Spleen (tissue), 11 donors: ENCODE measurements around the gene TP63. TPM values are rescaled to one million over a fixed set of nuclear protein-coding genes. Genes with fewer than 3 reads are reported as not detected.

ENCODE experiments used
- DNase-seq: peaks from one replicate; pipeline ENCODE4 v3.0.0-alpha.2; 2020
- H3K27ac ChIP-seq, 8 donors: fragments of 200-600 bp; sonication (generic) in 7 of 8; 1 replicate in 4 of 8; 2 replicates in 4 of 8; pipeline versions ENCODE4 v1.5.0 to v1.8.0; 2016 to 2021; ENCODE audit warnings: inconsistent platforms in 4 of 8, mild to moderate bottlenecking in 4 of 8, moderate library complexity in 1 of 8
- H3K27me3 ChIP-seq, 7 donors: fragments of 200-600 bp; sonication (generic) in 6 of 7; replicated peaks in 1 of 7; 1 replicate in 4 of 7; 2 replicates in 3 of 7; pipeline versions ENCODE4 v1.5.0 to v1.8.0; 2016 to 2021; ENCODE audit warnings: inconsistent platforms in 3 of 7, mild to moderate bottlenecking in 1 of 7
- H3K36me3 ChIP-seq, 6 donors: fragments of 200-600 bp; sonication (generic) in 5 of 6; 1 replicate in 4 of 6; 2 replicates in 2 of 6; pipeline versions ENCODE4 v1.5.0 to v1.8.0; 2016 to 2021; ENCODE audit warnings: inconsistent platforms in 2 of 6
- H3K4me1 ChIP-seq, 6 donors: fragments of 200-600 bp; sonication (generic) in 5 of 6; 1 replicate in 3 of 6; 2 replicates in 3 of 6; pipeline versions ENCODE4 v1.5.0 to v1.8.0; 2016 to 2021; ENCODE audit warnings: inconsistent platforms in 3 of 6
- H3K4me3 ChIP-seq, 8 donors: fragments of 200-600 bp; sonication (generic) in 7 of 8; 1 replicate in 4 of 8; 2 replicates in 4 of 8; pipeline versions ENCODE4 v1.5.0 to v1.8.0; 2016 to 2021; ENCODE audit warnings: inconsistent platforms in 4 of 8, mild to moderate bottlenecking in 4 of 8, moderate library complexity in 2 of 8
- H3K9me3 ChIP-seq, 8 donors: fragments of 200-600 bp; sonication (generic) in 7 of 8; 1 replicate in 4 of 8; 2 replicates in 4 of 8; pipeline versions ENCODE4 v1.5.0 to v1.8.0; 2016 to 2021; ENCODE audit warnings: inconsistent platforms in 4 of 8
- POLR2A ChIP-seq, 3 donors: fragments of 450-650 bp; IDR thresholded peaks; one replicate each; pipeline ENCODE4 v1.5.1; 2017; ENCODE audit warnings: antibody characterized with exemption in 3 of 3, mild to moderate bottlenecking in 1 of 3
- POLR2AphosphoS5 ChIP-seq, 3 donors: sonication (generic); formaldehyde crosslinking; IDR thresholded peaks; one replicate each; pipeline ENCODE4 v1.5.1; 2017; ENCODE audit warnings: antibody characterized with exemption in 3 of 3
- WGBS, 5 donors: extraction: QIAGEN DNeasy Blood & Tissue Kit in 3 of 5; methylation state at CpG; one replicate each; pipeline versions ENCODE4 v1.1.5 to v1.1.7; 2013 to 2018; 5-methylcytosine and 5-hydroxymethylcytosine counted together
- intact Hi-C: fragments of 100-400 bp; cut with DNase I; formaldehyde crosslinking; loops from one replicate; pipeline ENCODE4 v1.15.0; 2023; ENCODE audit warnings: low total_unique reads
- polyA plus RNA-seq, 3 donors: library from polyadenylated mRNA; stranded (reverse); fragments of 200-250 nt; gene quantifications; one replicate each; pipeline ENCODE4 v1.2.1, GENCODE V29; 2013
- total RNA-seq, 7 donors: library from RNA; depleted of rRNA in 3 of 7; stranded (reverse); fragments of >200 nt in 3 of 7; fragmentation: NEBNext Ultra II Directional in 4 of 7; extraction: Animal tissue kit (Norgen Biotek cat#: 25700) in 4 of 7; gene quantifications; one replicate each; pipeline versions ENCODE4 v1.1.0 to v1.2.1, GENCODE V29; 2016 to 2021
- TF ChIP-seq, protein P1 (sequence below), 11 experiments: fragments of 200-600 bp in 7 of 11; fragments of 450-650 bp in 4 of 11; sonication (generic) in 4 of 11; IDR thresholded peaks in 8 of 11; conservative IDR thresholded peaks in 3 of 11; 1 replicate in 7 of 11; 2 replicates in 4 of 11; pipeline versions ENCODE4 v1.4.0 to v1.8.0; 2016 to 2021; ENCODE audit warnings: antibody characterized with exemption in 11 of 11, inconsistent platforms in 4 of 11, mild to moderate bottlenecking in 1 of 11
- donor health status: healthy with polysubstance abuse.
- donor health status: DM: no; HTN: no; CAD: no; lungs with moderate emphysema.
- donor health status: DM: no; HTN: no; CAD: no.
- donor health status: Bipolar disorder and iron deficiency.
- donor health status: healthy.
- donor health status: DM: no; HTN: no; CAD: no.
- donor health status: DM: yes; HTN: yes; CAD: no.

Gene TP63
- total and polyA plus RNA-seq, 10 donors: 0.09 to 0.68 (median 0.29) TPM

DNA sequence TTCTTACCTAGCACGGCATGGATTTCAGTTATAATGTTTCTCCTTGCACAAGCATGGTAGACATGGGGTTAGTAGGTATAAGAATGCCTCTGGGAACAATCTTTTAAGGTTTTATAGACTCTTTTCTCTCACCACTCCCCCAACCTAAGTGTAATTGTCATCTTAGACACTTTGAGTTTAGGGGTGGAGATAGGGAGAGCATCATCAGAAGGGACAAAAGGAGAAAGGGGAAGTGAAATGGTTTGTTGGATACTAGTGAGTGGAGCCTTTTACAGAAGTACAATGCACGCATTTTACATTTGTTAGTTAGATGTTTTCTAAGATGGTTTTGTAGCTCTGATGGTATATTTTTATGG lies 189.2 kb downstream of the TP63 start:
- intact Hi-C loops: no loop called here
- WGBS, 5 donors: 76 to 91% (median 86%) methylated on average over 2 of the region's 2 CpGs
- Histone ChIP-seq H3K4me1 (no peaks in the 10 kb centered on the region), H3K36me3 (no peaks in the 10 kb centered on the region), H3K27ac (no peak overlapping the region), H3K27me3 (no peaks in the 10 kb centered on the region), H3K4me3 (no peak overlapping the region), H3K9me3 (no peaks in the 10 kb centered on the region)
- DNase-seq: no peak
- TF ChIP-seq POLR2AphosphoS5 (IDR thresholded peaks at IDR 0.05) (no peak), POLR2A (IDR thresholded peaks at IDR 0.05) (no peak)
- TF ChIP-seq, protein P1, sequence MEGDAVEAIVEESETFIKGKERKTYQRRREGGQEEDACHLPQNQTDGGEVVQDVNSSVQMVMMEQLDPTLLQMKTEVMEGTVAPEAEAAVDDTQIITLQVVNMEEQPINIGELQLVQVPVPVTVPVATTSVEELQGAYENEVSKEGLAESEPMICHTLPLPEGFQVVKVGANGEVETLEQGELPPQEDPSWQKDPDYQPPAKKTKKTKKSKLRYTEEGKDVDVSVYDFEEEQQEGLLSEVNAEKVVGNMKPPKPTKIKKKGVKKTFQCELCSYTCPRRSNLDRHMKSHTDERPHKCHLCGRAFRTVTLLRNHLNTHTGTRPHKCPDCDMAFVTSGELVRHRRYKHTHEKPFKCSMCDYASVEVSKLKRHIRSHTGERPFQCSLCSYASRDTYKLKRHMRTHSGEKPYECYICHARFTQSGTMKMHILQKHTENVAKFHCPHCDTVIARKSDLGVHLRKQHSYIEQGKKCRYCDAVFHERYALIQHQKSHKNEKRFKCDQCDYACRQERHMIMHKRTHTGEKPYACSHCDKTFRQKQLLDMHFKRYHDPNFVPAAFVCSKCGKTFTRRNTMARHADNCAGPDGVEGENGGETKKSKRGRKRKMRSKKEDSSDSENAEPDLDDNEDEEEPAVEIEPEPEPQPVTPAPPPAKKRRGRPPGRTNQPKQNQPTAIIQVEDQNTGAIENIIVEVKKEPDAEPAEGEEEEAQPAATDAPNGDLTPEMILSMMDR (IDR thresholded peaks at IDR 0.05 in 8 of 11, conservative IDR thresholded peaks at IDR 0.05 in 3 of 11): no peak

DNA sequence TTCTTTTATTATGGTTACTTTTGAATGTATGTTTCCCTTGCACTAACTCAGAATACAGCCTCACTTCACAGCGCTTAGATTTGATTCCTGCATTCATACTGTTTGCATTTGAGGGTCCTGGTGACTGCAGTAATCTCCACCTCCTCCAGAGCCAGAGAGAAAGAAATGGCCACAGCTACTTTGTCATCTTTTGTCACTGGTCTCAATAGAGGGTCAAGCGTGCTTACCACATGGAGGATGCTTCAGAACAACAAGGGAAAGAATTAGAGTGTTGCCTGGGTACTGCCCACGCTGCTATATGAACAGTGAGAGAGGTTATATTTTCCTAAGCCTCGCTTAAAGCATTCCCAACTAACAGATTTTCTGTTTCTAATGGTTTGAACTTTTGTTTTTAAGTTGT lies 190.1 kb downstream of the TP63 start:
- 52 to 65% (median 62%) methylated on average over 4 of the region's 4 CpGs for WGBS, 5 donors
- Histone ChIP-seq H3K4me3 (no peak overlapping the region), H3K27me3 (no peaks in the 10 kb centered on the region), H3K9me3 (no peaks in the 10 kb centered on the region), H3K36me3 (no peaks in the 10 kb centered on the region), H3K27ac (no peak overlapping the region), H3K4me1 (no peaks in the 10 kb centered on the region)
- TF ChIP-seq POLR2AphosphoS5 (IDR thresholded peaks at IDR 0.05): no peak
- TF ChIP-seq POLR2A (IDR thresholded peaks at IDR 0.05): no peak
- TF ChIP-seq, protein P1 (IDR thresholded peaks at IDR 0.05 in 8 of 11, conservative IDR thresholded peaks at IDR 0.05 in 3 of 11): no peak
- DNase-seq: no peak
- intact Hi-C loops: no loop called here

DNA sequence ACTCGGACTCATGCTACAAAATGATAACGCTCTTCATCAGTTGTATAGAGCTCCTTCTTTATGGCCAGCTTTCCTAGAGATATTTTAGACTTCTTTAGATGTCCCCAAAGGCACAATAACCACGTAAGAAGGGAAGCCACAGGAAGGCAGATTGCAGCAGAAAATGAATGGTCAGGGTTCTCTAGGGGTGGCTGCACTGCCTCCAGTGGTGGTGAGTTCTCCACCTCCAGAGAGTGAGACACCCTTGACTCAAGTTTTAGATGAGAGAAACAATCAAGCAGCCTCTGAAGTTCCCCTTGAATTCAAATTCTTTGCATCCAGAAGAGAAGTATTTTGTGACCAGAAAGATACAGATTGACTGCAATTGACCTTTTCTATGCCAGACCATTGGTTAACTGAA lies 191.5 kb downstream of the TP63 start:
- Histone ChIP-seq H3K4me1 (no peaks in the 10 kb centered on the region), H3K36me3 (no peaks in the 10 kb centered on the region), H3K4me3 (no peak overlapping the region), H3K27ac (no peak overlapping the region), H3K9me3 (no peaks in the 10 kb centered on the region), H3K27me3 (no peaks in the 10 kb centered on the region)
- DNase-seq: no peak
- 53 to 75% (median 71%) methylated on average over 3 of the region's 3 CpGs for WGBS, 5 donors
- intact Hi-C loops: no loop called here
- TF ChIP-seq POLR2AphosphoS5 (IDR thresholded peaks at IDR 0.05) (no peak), POLR2A (IDR thresholded peaks at IDR 0.05) (no peak)
- TF ChIP-seq, protein P1 (IDR thresholded peaks at IDR 0.05 in 8 of 11, conservative IDR thresholded peaks at IDR 0.05 in 3 of 11): no peak

DNA sequence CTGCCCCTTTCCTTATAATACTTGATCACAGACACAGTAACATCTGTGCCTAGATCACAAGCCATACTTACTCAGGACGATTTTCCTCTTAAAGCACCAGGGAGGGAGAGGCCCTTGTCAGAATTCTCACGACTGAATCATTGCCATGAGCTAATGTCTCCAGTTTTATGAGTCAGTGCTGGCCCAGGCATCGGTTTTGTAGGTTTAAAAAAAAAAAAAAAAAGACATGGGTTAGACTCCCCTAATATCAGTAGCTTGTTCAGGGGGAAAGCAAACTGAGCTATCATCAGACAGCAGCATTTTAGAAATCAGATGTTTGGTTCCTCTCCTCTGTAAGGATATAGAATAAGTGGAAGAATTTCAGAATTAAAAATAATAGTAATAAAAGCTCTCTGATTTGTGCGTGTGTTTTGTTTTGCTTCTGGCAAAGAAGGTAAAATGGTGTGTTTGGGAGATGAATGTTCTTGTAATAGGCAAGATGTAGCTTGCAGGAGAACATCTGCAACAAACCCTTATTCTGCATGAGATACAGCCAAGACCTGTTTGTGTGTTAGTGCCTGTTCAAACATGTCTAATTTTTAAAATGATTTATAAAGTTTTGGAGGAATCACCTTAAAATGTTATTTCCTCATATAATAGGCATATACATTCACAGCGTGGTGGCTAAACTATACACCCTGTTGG lies 193.6 kb downstream of the TP63 start:
- Histone ChIP-seq H3K27ac (no peak overlapping the region), H3K27me3 (no peaks in the 10 kb centered on the region)
- intact Hi-C loops: no loop called here

More for the DNA sequence above, 193.6 kb downstream of the TP63 start:
- 60 to 87% (median 76%) methylated on average over 5 of the region's 5 CpGs for whole genome bisulfite sequencing, 5 donors
- DNase-seq: no peak
- H3K36me3 ChIP-seq: no peaks in the 10 kb centered on the region
- TF ChIP-seq, protein P1 (IDR thresholded peaks at IDR 0.05 in 8 of 11, conservative IDR thresholded peaks at IDR 0.05 in 3 of 11): no peak
- no peak for TF ChIP-seq POLR2AphosphoS5 (IDR thresholded peaks at IDR 0.05)
- no peak for TF ChIP-seq POLR2A (IDR thresholded peaks at IDR 0.05)
- H3K4me3 ChIP-seq: no peak overlapping the region
- H3K4me1 ChIP-seq: no peaks in the 10 kb centered on the region
- no peaks in the 10 kb centered on the region for H3K9me3 ChIP-seq
